T-helper 2 cell treated with Interferon-gamma antibody and Interleukin-4, amounts not matched to agents 5 μg/mL and 100 μg/mL, for 36 hours (primary cell): ENCODE data around the gene MTMR1.

ENCODE experiments used
- DNase-seq: peaks from one replicate; pipeline ENCODE4 v3.0.0; 2021; ENCODE audit warnings: low spot score
- H3K27ac Mint-ChIP-seq: one replicate; pipeline ENCODE4 v1.8.0; 2021; ENCODE audit warnings: mild to moderate bottlenecking, mixed read lengths
- H3K27me3 Mint-ChIP-seq: one replicate; pipeline ENCODE4 v1.8.0; 2021; ENCODE audit warnings: low read depth, mixed read lengths
- H3K36me3 Mint-ChIP-seq: one replicate; pipeline ENCODE4 v1.8.0; 2021; ENCODE audit warnings: low read depth, mixed read lengths
- H3K4me1 Mint-ChIP-seq: one replicate; pipeline ENCODE4 v1.8.0; 2021; ENCODE audit warnings: low read depth, mixed read lengths
- H3K4me3 Mint-ChIP-seq: one replicate; pipeline ENCODE4 v1.8.0; 2022; ENCODE audit warnings: mild to moderate bottlenecking, moderate library complexity, mixed read lengths
- H3K9me3 Mint-ChIP-seq: one replicate; pipeline ENCODE4 v1.8.0; 2021; ENCODE audit warnings: mixed read lengths

Gene MTMR1

GRCh38 chrX:150761176-150761818, 68.1 kb downstream of the MTMR1 start:
- H3K27ac Mint-ChIP-seq: no peak overlapping the region
- H3K36me3 Mint-ChIP-seq: peaks cover 10% of the 10 kb centered on the region
- DNase-seq: no peak
- no peaks in the 10 kb centered on the region for H3K9me3 Mint-ChIP-seq
- no peak overlapping the region for H3K4me3 Mint-ChIP-seq
- no peaks in the 10 kb centered on the region for H3K4me1 Mint-ChIP-seq
- H3K27me3 Mint-ChIP-seq: no peaks in the 10 kb centered on the region

GRCh38 chrX:150761819-150762216, 68.6 kb downstream of the MTMR1 start:
- Mint-ChIP-seq H3K4me1 (no peaks in the 10 kb centered on the region), H3K27ac (no peak overlapping the region), H3K36me3 (peaks cover 13% of the 10 kb centered on the region), H3K27me3 (no peaks in the 10 kb centered on the region), H3K4me3 (no peak overlapping the region), H3K9me3 (no peaks in the 10 kb centered on the region)
- DNase-seq: no peak

GRCh38 chrX:150762258-150763165, 69.3 kb downstream of the MTMR1 start:
- no peak overlapping the region for H3K27ac Mint-ChIP-seq
- no peak for DNase-seq
- H3K9me3 Mint-ChIP-seq: no peaks in the 10 kb centered on the region
- no peak overlapping the region for H3K4me3 Mint-ChIP-seq
- no peaks in the 10 kb centered on the region for H3K4me1 Mint-ChIP-seq
- peaks cover 8% of the 10 kb centered on the region for H3K36me3 Mint-ChIP-seq
- no peaks in the 10 kb centered on the region for H3K27me3 Mint-ChIP-seq

- Mint-ChIP-seq H3K4me3 (no peak overlapping the region), H3K27me3 (no peaks in the 10 kb centered on the region), H3K9me3 (no peaks in the 10 kb centered on the region), H3K4me1 (no peaks in the 10 kb centered on the region), H3K27ac (no peak overlapping the region), H3K36me3 (peaks cover 2% of the 10 kb centered on the region)
- DNase-seq: no peak
These were observed 70.2 kb downstream of the MTMR1 start for GRCh38 chrX:150763303-150763797.

GRCh38 chrX:150763810-150764209, 70.6 kb downstream of the MTMR1 start:
- no peak for DNase-seq
- Mint-ChIP-seq H3K9me3 (no peaks in the 10 kb centered on the region), H3K4me3 (no peak overlapping the region), H3K4me1 (no peaks in the 10 kb centered on the region), H3K27me3 (no peaks in the 10 kb centered on the region), H3K27ac (no peak overlapping the region), H3K36me3 (peaks cover 2% of the 10 kb centered on the region)

GRCh38 chrX:150765237-150765636, 72.0 kb downstream of the MTMR1 start:
- no peak overlapping the region for H3K27ac Mint-ChIP-seq

GRCh38 chrX:150765782-150766350, 72.7 kb downstream of the MTMR1 start:
- no peak overlapping the region for H3K4me3 Mint-ChIP-seq
- no peaks in the 10 kb centered on the region for H3K27me3 Mint-ChIP-seq
- H3K36me3 Mint-ChIP-seq: peaks cover 2% of the 10 kb centered on the region
- DNase-seq: no peak
- no peaks in the 10 kb centered on the region for H3K4me1 Mint-ChIP-seq
- H3K27ac Mint-ChIP-seq: no peak overlapping the region
- H3K9me3 Mint-ChIP-seq: no peaks in the 10 kb centered on the region

More at GRCh38 chrX:150765237-150765636, 72.0 kb downstream of the MTMR1 start:
- no peak for DNase-seq
- peaks cover 2% of the 10 kb centered on the region for H3K36me3 Mint-ChIP-seq
- H3K4me3 Mint-ChIP-seq: no peak overlapping the region
- no peaks in the 10 kb centered on the region for H3K9me3 Mint-ChIP-seq
- no peaks in the 10 kb centered on the region for H3K4me1 Mint-ChIP-seq
- no peaks in the 10 kb centered on the region for H3K27me3 Mint-ChIP-seq

- no peak overlapping the region for H3K4me3 Mint-ChIP-seq
These were observed 73.3 kb downstream of the MTMR1 start for GRCh38 chrX:150766351-150767044.

GRCh38 chrX:150767045-150767395, 73.8 kb downstream of the MTMR1 start:
- H3K27me3 Mint-ChIP-seq: no peaks in the 10 kb centered on the region
- no peaks in the 10 kb centered on the region for H3K4me1 Mint-ChIP-seq
- peaks cover 2% of the 10 kb centered on the region for H3K36me3 Mint-ChIP-seq
- no peak for DNase-seq
- H3K27ac Mint-ChIP-seq: no peak overlapping the region
- no peaks in the 10 kb centered on the region for H3K9me3 Mint-ChIP-seq
- no peak overlapping the region for H3K4me3 Mint-ChIP-seq

More at GRCh38 chrX:150766351-150767044, 73.3 kb downstream of the MTMR1 start:
- Mint-ChIP-seq H3K27me3 (no peaks in the 10 kb centered on the region), H3K9me3 (no peaks in the 10 kb centered on the region), H3K36me3 (peaks cover 2% of the 10 kb centered on the region), H3K27ac (no peak overlapping the region), H3K4me1 (no peaks in the 10 kb centered on the region)
- DNase-seq: no peak

GRCh38 chrX:150767475-150768131, 74.4 kb downstream of the MTMR1 start:
- no peak for DNase-seq
- no peak overlapping the region for H3K27ac Mint-ChIP-seq
- H3K4me1 Mint-ChIP-seq: no peaks in the 10 kb centered on the region

GRCh38 chrX:150768132-150768485, 74.9 kb downstream of the MTMR1 start:
- Mint-ChIP-seq H3K4me3 (no peak overlapping the region), H3K27ac (no peak overlapping the region), H3K27me3 (no peaks in the 10 kb centered on the region), H3K4me1 (no peaks in the 10 kb centered on the region), H3K9me3 (no peaks in the 10 kb centered on the region), H3K36me3 (peaks cover 2% of the 10 kb centered on the region)
- DNase-seq: no peak

More at GRCh38 chrX:150767475-150768131, 74.4 kb downstream of the MTMR1 start:
- Mint-ChIP-seq H3K9me3 (no peaks in the 10 kb centered on the region), H3K36me3 (peaks cover 2% of the 10 kb centered on the region), H3K27me3 (no peaks in the 10 kb centered on the region), H3K4me3 (no peak overlapping the region)

- H3K4me3 Mint-ChIP-seq: no peak overlapping the region
- H3K27me3 Mint-ChIP-seq: no peaks in the 10 kb centered on the region
- no peak overlapping the region for H3K27ac Mint-ChIP-seq
- no peak for DNase-seq
- H3K9me3 Mint-ChIP-seq: no peaks in the 10 kb centered on the region
- H3K4me1 Mint-ChIP-seq: no peaks in the 10 kb centered on the region
- H3K36me3 Mint-ChIP-seq: peaks cover 2% of the 10 kb centered on the region
These were observed 75.5 kb downstream of the MTMR1 start for GRCh38 chrX:150768580-150769190.

- Mint-ChIP-seq H3K27ac (no peak overlapping the region), H3K4me3 (no peak overlapping the region), H3K36me3 (peaks cover 2% of the 10 kb centered on the region), H3K9me3 (no peaks in the 10 kb centered on the region), H3K27me3 (no peaks in the 10 kb centered on the region), H3K4me1 (no peaks in the 10 kb centered on the region)
- DNase-seq: no peak
These were observed 76.2 kb downstream of the MTMR1 start for GRCh38 chrX:150769408-150769807.
